T-helper 2 cell treated with Interferon-gamma antibody and Interleukin-4, amounts not matched to agents 5 μg/mL and 100 μg/mL, for 36 hours (primary cell): Measurements from ENCODE around the gene BCL2L1.
A peak's percentile ranks its signal among the peaks of the same experiment; 100 is the strongest.
"Not testable (repeated sequence)": the region's sequence is repeated elsewhere in the genome, so short reads cannot be mapped to it uniquely, and the experiment has no call there.

Source experiments
- DNase-seq: peaks from one replicate; pipeline ENCODE4 v3.0.0; 2021; ENCODE audit warnings: low spot score
- H3K27ac Mint-ChIP-seq: one replicate; pipeline ENCODE4 v1.8.0; 2021; ENCODE audit warnings: mild to moderate bottlenecking, mixed read lengths
- H3K27me3 Mint-ChIP-seq: one replicate; pipeline ENCODE4 v1.8.0; 2021; ENCODE audit warnings: low read depth, mixed read lengths
- H3K36me3 Mint-ChIP-seq: one replicate; pipeline ENCODE4 v1.8.0; 2021; ENCODE audit warnings: low read depth, mixed read lengths
- H3K4me1 Mint-ChIP-seq: one replicate; pipeline ENCODE4 v1.8.0; 2021; ENCODE audit warnings: low read depth, mixed read lengths
- H3K4me3 Mint-ChIP-seq: one replicate; pipeline ENCODE4 v1.8.0; 2022; ENCODE audit warnings: mild to moderate bottlenecking, moderate library complexity, mixed read lengths
- H3K9me3 Mint-ChIP-seq: one replicate; pipeline ENCODE4 v1.8.0; 2021; ENCODE audit warnings: mixed read lengths

BCL2L1 gene

DNA sequence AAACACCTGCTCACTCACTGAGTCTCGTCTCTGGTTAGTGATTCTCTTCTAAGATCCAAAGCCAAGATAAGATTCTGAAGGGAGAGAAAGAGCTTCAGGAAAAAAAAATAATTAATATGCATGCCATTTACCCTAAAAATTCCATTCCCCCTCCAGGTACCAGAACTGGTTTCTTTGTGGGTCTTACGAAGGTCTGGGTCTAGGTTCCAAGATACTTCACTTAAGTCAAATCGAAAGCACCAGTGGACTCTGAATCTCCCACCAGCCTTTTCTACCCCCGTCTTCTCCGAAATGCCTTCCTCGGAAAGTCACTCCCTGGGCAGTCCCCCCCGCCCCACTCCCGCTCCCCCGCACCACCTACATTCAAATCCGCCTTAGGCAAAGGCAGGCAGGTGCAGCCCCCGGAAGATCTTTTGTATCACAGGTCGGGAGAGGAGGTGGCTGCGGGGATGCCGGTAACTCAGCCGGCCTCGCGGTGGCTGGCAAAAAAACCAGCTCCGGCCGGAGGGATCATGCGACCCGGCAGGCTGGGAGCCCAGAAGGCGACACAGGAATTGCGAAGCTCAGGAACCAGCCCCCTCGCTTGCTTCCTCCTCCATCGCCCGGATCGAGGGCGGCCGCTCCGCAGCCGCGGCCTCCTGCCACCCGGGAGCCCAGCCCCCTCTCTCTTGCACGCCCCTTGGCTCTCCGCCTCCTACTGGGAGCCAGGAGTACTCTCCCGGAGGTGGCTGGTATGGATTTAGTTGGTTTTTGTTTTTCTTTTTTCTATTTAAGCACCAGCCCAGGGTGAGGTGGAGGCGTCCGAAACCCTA lies at the start of gene BCL2L1:
Gene BCL2L1 (minus strand): TSS at position 612 of the 812 bp plus-strand sequence. CDS start 650 bp downstream, outside the sequence.
- no peaks in the 10 kb centered on the region for H3K27me3 Mint-ChIP-seq
- H3K36me3 Mint-ChIP-seq, result peaks cover 46% of the 10 kb centered on the region
- H3K4me1 Mint-ChIP-seq, result peaks cover 32% of the 10 kb centered on the region
- peak within 1 kb of the TSS; percentile 94 for H3K4me3 Mint-ChIP-seq
- peak within 1 kb of the TSS; percentile 95 for H3K27ac Mint-ChIP-seq
- peak; percentile 77 for DNase-seq
- no peaks in the 10 kb centered on the region for H3K9me3 Mint-ChIP-seq

DNA sequence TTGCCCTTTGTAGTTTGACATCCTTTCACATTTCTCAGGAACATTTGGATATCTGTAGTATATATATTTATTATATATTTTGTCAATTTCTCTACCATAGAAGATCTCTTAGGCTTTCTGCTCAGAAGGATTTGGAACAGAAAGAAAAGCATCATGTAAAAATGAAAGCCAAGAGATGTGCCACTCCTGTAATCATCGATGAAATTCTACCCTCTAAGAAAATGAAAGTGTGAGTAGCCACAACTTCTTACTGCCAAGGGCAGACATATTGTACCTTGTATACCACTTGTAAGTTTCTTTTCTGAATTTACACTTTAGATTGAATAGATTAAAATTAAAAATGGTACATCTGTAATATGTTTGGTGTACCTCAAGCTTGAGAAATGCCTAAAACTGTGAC lies 47.6 kb upstream of the BCL2L1 start:
- Mint-ChIP-seq H3K36me3 (peaks cover 68% of the 10 kb centered on the region), H3K4me1 (peaks cover 13% of the 10 kb centered on the region), H3K9me3 (no peaks in the 10 kb centered on the region), H3K4me3 (no peak overlapping the region), H3K27me3 (no peaks in the 10 kb centered on the region), H3K27ac (no peak overlapping the region)
- no peak for DNase-seq

DNA sequence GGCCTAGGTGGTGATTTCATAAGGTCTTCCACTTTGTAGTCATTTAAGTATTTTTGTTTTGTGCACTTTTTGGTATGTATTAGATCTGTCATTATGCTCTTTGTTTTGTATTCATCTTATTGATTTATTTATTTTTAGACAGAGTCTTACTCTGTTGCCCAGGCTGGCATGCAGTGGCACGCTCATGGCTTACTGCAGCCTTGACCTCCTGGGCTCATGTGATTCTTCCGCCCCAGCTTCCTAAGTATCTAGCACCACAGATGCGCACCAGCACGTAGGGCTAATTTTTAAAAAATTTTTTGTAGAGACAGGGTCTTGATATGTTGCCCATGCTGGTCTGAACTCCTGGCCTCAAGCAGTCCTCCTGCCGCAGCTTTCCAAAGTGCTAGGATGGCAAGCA lies 47.0 kb upstream of the BCL2L1 start:
- Mint-ChIP-seq H3K4me3 (no peak overlapping the region), H3K4me1 (peaks cover 14% of the 10 kb centered on the region), H3K36me3 (peaks cover 69% of the 10 kb centered on the region), H3K27me3 (no peaks in the 10 kb centered on the region), H3K27ac (no peak overlapping the region), H3K9me3 (no peaks in the 10 kb centered on the region)
- no peak for DNase-seq

DNA sequence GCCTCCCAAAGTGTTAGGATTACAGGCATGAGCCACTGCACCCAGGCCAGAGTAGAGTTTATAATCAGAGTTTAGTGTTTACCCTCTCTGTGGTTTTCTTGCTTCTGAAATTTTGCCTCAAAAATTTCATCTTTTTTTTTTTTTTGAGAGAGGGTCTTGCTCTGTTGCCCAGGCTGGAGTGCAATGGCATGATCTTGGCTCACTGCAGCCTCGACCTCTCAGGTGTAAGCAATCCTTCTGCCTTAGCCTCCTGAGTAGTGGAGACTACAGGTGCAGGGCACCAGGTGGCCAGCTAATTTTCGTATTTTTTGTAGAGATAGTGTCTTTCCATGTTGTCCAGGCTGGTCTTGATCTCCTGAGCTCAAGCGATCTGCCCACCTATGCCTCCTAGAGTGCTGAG lies 45.1 kb upstream of the BCL2L1 start:
- Mint-ChIP-seq H3K4me3 (no peak overlapping the region), H3K27me3 (no peaks in the 10 kb centered on the region), H3K9me3 (no peaks in the 10 kb centered on the region), H3K4me1 (peaks cover 16% of the 10 kb centered on the region), H3K27ac (no peak overlapping the region), H3K36me3 (peaks cover 70% of the 10 kb centered on the region)
- DNase-seq, result no peak

DNA sequence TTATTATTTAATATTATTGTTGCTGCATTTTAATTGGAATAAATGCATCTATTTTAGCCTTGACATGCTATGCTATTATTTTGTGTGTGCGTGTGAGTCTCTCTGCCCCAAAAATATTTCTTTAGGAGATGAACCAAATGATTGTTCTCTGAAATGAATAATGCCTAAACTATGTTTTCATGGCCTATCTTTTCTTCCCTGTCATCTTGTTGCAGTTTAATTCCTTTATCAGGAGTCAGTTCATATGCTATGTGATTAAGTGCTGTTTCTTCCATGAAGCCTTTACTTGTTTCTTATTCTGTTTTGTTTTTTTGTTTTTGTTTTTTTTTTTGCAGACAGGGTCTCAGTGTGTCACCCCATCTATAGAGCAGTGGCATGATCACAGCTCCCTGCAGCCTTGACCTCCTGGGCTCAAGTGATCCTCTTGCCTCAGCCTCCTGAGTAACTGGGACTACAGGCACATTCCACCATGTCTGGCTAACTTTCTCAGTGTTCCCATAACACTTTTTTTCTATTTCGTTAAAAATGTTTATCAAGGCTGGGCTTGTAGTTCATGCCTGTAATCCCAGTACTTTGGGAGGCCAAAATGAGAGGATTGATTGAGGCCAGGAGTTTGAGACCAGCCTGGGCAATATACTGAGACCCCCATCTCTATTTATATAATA lies 42.1 kb upstream of the BCL2L1 start:
- H3K4me1 Mint-ChIP-seq, result peaks cover 13% of the 10 kb centered on the region
- H3K9me3 Mint-ChIP-seq, result no peaks in the 10 kb centered on the region
- no peak overlapping the region for H3K27ac Mint-ChIP-seq
- H3K36me3 Mint-ChIP-seq, result peaks cover 65% of the 10 kb centered on the region
- no peaks in the 10 kb centered on the region for H3K27me3 Mint-ChIP-seq
- no peak overlapping the region for H3K4me3 Mint-ChIP-seq
- no peak for DNase-seq

DNA sequence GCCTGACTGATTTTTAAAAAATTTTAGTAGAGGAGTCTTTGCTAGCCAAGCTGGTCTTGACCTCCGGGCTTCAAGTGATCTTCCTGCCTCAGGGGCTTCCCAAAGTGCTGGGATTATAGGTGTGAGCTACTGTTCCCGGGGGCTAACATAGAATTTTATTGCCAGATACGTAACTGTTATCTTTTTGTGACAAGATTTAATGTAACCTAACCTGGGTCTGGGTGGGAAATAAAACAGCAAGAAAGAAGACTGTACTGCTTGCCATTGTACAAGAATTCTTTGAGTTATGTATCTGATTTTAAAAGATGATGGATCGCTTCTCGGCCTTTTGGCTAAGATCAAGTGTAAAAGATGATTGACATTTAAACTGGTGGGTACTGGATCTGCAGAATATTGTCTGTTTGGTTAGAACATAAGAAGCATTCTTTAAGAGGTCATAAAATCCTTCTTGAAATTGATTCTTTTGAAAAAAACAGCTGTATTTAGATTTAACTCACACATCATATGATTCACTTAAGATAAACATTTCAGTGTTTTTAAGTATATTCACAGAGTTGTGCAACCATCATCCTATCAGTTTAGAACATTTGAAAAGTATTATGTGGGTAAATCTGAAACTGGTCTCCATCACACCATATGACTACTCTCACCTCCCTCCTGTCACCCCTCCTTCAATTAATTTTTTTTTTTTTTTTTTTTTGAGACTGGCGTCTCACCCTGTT lies 38.0 kb upstream of the BCL2L1 start:
- DNase-seq, result no peak
- Mint-ChIP-seq H3K27me3 (no peaks in the 10 kb centered on the region), H3K36me3 (peaks cover 62% of the 10 kb centered on the region), H3K27ac (no peak overlapping the region), H3K4me1 (peaks cover 15% of the 10 kb centered on the region), H3K4me3 (no peak overlapping the region), H3K9me3 (no peaks in the 10 kb centered on the region)

DNA sequence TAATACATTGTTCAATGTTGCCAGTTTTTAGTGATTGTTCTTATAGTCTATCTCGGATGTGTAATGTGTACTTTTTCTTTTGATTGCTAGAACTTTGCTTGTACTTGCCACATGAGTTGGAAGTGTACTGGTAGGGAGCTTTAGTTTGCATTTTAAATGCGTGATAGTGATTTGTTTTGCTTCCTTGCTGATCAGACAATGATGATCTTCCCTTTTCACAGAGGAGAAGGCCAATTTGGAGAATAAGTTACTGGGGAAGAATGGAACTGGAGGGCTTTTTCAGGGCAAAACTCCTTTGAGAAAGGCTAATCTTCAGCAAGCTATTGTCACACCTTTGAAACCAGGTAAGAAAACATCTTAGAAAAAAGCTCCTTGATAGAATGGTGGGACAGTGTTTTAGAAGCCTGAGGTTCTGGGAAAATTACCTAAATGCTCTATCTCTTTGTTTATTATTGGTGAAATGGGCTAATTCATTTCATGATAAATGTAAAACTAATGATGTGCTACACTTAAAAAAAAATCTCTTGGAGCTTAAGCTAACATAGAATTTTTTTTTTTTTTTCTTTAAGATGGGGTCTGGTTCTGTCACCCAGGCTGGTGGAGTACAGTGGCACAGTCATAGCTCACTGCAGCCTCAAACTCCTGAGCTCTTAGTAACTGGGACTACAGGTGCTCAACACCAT lies 37.3 kb upstream of the BCL2L1 start:
- DNase-seq, result no peak
- Mint-ChIP-seq H3K4me1 (peaks cover 15% of the 10 kb centered on the region), H3K27ac (peak overlapping the region; percentile 60), H3K9me3 (no peaks in the 10 kb centered on the region), H3K4me3 (no peak overlapping the region), H3K27me3 (no peaks in the 10 kb centered on the region), H3K36me3 (peaks cover 58% of the 10 kb centered on the region)

DNA sequence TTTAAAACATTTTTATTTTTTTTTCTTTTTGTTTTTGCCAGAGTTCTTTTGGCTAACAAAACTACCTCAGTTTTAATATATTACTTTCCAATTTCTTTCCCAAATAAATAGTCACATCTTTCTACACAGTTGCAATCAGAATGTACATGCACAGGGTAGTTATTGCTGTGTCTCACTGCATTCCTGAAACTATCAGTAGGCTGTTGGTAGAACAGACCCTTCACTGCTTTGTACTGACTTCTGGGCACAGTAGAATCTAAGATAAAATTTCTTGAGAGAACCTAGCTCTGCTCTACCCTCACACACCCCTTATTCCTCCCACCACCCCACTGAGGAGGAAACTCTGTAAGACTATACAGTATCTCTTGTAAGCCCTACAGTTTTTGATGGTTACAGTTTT lies 36.3 kb upstream of the BCL2L1 start:
- H3K4me1 Mint-ChIP-seq, result peaks cover 12% of the 10 kb centered on the region
- no peak for DNase-seq
- no peaks in the 10 kb centered on the region for H3K27me3 Mint-ChIP-seq
- no peak overlapping the region for H3K27ac Mint-ChIP-seq
- no peaks in the 10 kb centered on the region for H3K9me3 Mint-ChIP-seq
- H3K36me3 Mint-ChIP-seq, result peaks cover 56% of the 10 kb centered on the region
- no peak overlapping the region for H3K4me3 Mint-ChIP-seq

DNA sequence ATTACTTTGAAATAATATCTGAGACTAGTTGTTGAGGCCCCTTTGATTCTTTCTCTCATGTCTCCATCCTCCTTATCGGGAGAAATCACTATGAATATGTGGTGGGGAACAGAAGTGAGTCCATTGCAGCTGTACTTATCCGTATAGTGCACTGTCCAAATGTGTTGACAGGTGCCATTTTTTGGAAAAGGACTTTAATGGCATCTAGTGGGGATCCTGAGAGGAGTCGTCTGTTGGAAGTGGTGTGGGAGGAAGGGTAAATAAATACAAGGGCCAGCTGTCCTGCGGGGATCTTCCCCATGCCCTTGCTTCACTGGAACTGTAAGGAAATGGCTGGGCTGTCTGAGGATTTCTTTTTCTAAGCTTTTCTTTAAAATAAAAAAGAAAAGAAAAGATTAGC lies 35.9 kb upstream of the BCL2L1 start:
- peaks cover 12% of the 10 kb centered on the region for H3K4me1 Mint-ChIP-seq
- H3K27ac Mint-ChIP-seq, result peak overlapping the region; percentile 31
- H3K4me3 Mint-ChIP-seq, result no peak overlapping the region
- peaks cover 59% of the 10 kb centered on the region for H3K36me3 Mint-ChIP-seq
- no peaks in the 10 kb centered on the region for H3K9me3 Mint-ChIP-seq
- no peaks in the 10 kb centered on the region for H3K27me3 Mint-ChIP-seq
- no peak for DNase-seq

DNA sequence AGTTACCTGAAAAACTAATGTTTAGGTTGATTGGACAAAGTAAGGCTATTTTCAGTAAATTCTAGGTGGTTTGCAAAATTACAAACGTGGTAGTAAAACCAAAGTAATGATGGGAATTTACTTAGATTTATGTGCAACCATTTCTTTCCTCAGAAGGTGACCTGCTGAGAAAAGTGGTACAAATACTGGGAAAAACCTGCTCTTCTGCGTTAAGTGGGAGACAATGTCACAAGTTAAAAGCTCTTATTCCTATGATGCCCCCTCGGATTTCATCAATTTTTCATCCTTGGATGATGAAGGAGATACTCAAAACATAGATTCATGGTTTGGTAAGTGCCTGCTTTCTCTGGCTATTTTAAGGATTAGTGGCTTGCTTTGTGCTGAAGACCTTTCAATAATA lies 34.6 kb upstream of the BCL2L1 start:
- Mint-ChIP-seq H3K4me1 (peaks cover 16% of the 10 kb centered on the region), H3K9me3 (no peaks in the 10 kb centered on the region), H3K27me3 (no peaks in the 10 kb centered on the region), H3K4me3 (no peak overlapping the region), H3K27ac (no peak overlapping the region), H3K36me3 (peaks cover 57% of the 10 kb centered on the region)
- DNase-seq, result no peak

DNA sequence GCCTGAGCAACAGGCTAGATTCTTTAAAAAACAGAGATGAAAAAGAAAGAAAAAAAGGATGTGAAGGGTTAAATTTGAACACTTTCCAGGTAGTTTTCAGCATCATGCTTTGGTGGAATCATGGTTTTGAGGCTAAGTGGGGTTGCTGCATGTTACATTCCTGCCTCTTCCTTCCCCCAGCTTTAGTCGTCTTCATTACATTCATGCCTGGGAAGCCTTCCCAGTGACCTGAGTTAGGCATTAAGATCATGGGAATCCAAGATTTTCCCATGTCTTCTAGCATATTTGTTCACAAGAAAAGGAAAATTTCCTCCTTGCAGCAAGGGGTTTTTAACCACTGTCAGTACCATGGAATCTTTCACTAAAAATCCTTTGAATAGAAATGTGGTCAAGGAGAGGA lies 28.5 kb upstream of the BCL2L1 start:
- Mint-ChIP-seq H3K27me3 (no peaks in the 10 kb centered on the region), H3K9me3 (no peaks in the 10 kb centered on the region), H3K36me3 (peaks cover 49% of the 10 kb centered on the region), H3K27ac (no peak overlapping the region), H3K4me3 (no peak overlapping the region), H3K4me1 (peaks cover 18% of the 10 kb centered on the region)
- no peak for DNase-seq

DNA sequence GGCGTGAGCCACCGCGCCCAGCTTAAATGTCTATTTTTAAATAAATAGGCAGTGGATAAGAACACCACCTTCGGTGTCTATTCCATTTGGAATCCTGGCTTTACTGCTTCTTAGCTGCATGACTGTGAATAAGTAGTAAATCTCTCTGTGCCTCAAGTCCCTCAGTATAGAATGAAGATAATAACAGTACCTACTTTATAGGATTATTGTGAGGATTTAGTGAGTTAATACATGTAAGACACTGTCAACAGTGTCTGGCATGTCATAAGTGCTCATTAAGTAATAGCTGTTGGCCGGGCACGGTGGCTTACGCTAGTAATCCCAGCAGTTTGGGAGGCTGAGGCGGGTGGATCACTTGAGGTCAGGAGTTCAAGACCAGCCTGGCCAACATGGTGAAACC lies 26.6 kb upstream of the BCL2L1 start:
- Mint-ChIP-seq H3K36me3 (peaks cover 52% of the 10 kb centered on the region), H3K27me3 (no peaks in the 10 kb centered on the region), H3K4me1 (peaks cover 22% of the 10 kb centered on the region), H3K27ac (no peak overlapping the region), H3K9me3 (no peaks in the 10 kb centered on the region), H3K4me3 (no peak overlapping the region)
- no peak for DNase-seq

DNA sequence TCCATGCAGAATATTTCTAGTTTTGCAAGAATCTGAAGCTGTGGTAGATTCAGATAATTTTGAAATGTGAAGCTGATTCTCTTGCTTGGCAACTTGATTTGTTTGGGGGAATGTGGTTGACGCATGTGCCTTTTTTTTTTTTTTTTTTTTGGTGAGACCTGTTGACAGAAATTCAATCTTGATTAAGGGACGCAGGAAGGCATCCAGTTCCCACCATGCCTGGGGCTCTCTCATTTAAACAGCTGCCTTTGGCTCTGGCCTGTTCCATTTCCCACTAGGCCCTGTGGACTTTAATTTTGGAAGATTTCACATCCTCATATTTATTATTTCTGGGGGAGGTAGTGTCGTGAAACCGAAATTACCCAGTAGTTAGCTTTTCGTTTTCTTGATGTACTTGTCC lies 25.0 kb upstream of the BCL2L1 start:
- Mint-ChIP-seq H3K36me3 (peaks cover 44% of the 10 kb centered on the region), H3K4me3 (no peak overlapping the region), H3K27me3 (no peaks in the 10 kb centered on the region), H3K27ac (no peak overlapping the region), H3K9me3 (no peaks in the 10 kb centered on the region), H3K4me1 (peaks cover 18% of the 10 kb centered on the region)
- no peak for DNase-seq

DNA sequence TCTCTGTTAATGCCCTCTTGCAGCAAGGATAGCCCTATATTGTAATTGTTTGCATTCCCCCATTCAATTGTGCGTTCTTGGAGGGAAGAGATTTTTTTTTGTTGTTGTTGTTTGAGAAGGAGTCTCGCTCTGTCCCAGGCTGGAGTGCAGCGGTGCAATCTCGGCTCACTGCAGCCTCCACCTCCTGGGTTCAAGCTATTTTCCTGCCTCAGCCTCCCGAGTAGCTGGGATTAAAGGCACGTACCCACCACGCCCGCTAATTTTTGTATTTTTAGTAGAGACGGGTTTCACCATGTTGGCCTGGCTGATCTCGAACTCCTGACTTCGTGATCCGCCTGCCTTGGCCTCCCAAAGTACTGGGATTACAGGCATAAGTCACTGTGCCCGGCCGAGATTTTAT lies 24.4 kb upstream of the BCL2L1 start:
- Mint-ChIP-seq H3K36me3 (peaks cover 46% of the 10 kb centered on the region), H3K4me1 (peaks cover 18% of the 10 kb centered on the region)
- H3K27me3 Mint-ChIP-seq, H3K27ac Mint-ChIP-seq, H3K4me3 Mint-ChIP-seq, H3K9me3 Mint-ChIP-seq, DNase-seq: not testable (repeated sequence)
